Fibroblast of lung (primary cell): ENCODE measurements around the gene FIBP. TPM values are rescaled to one million over a fixed set of nuclear protein-coding genes. Genes with fewer than 3 reads are reported as not detected.

Experiments used
- DNase-seq, 2 donors: peaks; one replicate each; pipeline versions ENCODE4 v3.0.0 to v3.0.0-alpha.2; 2010; ENCODE audit warnings: low read depth in 2 of 2
- H2AFZ ChIP-seq: 2 replicates; pipeline ENCODE4 v1.5.1; 2012; ENCODE audit warnings: low read length, control low read depth, inconsistent platforms
- H3K27ac ChIP-seq: 2 replicates; pipeline ENCODE4 v1.5.1; 2011; ENCODE audit warnings: low read length, control low read depth; ENCODE audit not compliant: insufficient read depth
- H3K27me3 ChIP-seq: 2 replicates; pipeline ENCODE4 v1.5.1; 2011; ENCODE audit warnings: mild to moderate bottlenecking, low read length; ENCODE audit not compliant: control insufficient read depth, insufficient read depth
- H3K36me3 ChIP-seq: 2 replicates; pipeline ENCODE4 v1.5.1; 2011; ENCODE audit warnings: low read length; ENCODE audit not compliant: control insufficient read depth, insufficient read depth
- H3K4me1 ChIP-seq: 2 replicates; pipeline ENCODE4 v1.5.1; 2011; ENCODE audit warnings: low read length; ENCODE audit not compliant: control insufficient read depth, insufficient read depth; ENCODE audit errors: extremely low read depth
- H3K4me2 ChIP-seq: 2 replicates; pipeline ENCODE4 v1.5.1; 2011; ENCODE audit warnings: low read length, control low read depth; ENCODE audit not compliant: insufficient read depth; ENCODE audit errors: extremely low read depth
- H3K4me3 ChIP-seq, 4 experiments: fragments of 200-600 bp in 1 of 4; sonication (generic) in 1 of 4; replicated peaks in 1 of 4; 2 replicates each; pipeline ENCODE4 v1.5.1; 2011 to 2016; ENCODE audit warnings: low read length in 4 of 4, low read depth in 3 of 4, mild to moderate bottlenecking in 3 of 4, control low read depth in 2 of 4, inconsistent platforms in 1 of 4, mixed read lengths in 1 of 4; ENCODE audit not compliant: insufficient read depth in 1 of 4; ENCODE audit errors: control extremely low read depth in 1 of 4
- H3K79me2 ChIP-seq: 2 replicates; pipeline ENCODE4 v1.5.1; 2012; ENCODE audit warnings: mild to moderate bottlenecking, low read length, inconsistent platforms; ENCODE audit not compliant: control insufficient read depth, insufficient read depth
- H3K9ac ChIP-seq: 2 replicates; pipeline ENCODE4 v1.5.1; 2011; ENCODE audit warnings: mild to moderate bottlenecking, low read length, control low read depth; ENCODE audit not compliant: insufficient read depth
- H3K9me3 ChIP-seq: 2 replicates; pipeline ENCODE4 v1.5.1; 2012; ENCODE audit warnings: low read depth, low read length; ENCODE audit not compliant: control insufficient read depth, insufficient read depth
- H4K20me1 ChIP-seq: 2 replicates; pipeline ENCODE4 v1.5.1; 2011; ENCODE audit warnings: low read length; ENCODE audit not compliant: control insufficient read depth, insufficient read depth; ENCODE audit errors: extremely low read depth
- EZH2 ChIP-seq: IDR thresholded peaks from 2 replicates; pipeline ENCODE4 v1.5.1; 2012; ENCODE audit warnings: low read length, control low read depth, mild to moderate bottlenecking; ENCODE audit errors: missing control alignments
- polyA plus RNA-seq, 2 donors: library from polyadenylated mRNA; depleted of rRNA in 1 of 2; stranded (reverse) in 1 of 2; unstranded in 1 of 2; fragments of >200 nt; gene quantifications; 2 replicates each; pipeline ENCODE4 v1.2.1, GENCODE V29; 2011 to 2012; ENCODE audit warnings: missing spikeins in 1 of 2
- total RNA-seq: library from RNA; depleted of rRNA; stranded (reverse); fragments of >200 nt; gene quantifications from 2 replicates; pipeline ENCODE4 v1.2.1, GENCODE V29; 2014
- TF ChIP-seq, protein P1 (sequence below), 2 donors: IDR thresholded peaks in 1 of 2; conservative IDR thresholded peaks in 1 of 2; 1 replicate in 1 of 2; 2 replicates in 1 of 2; pipeline ENCODE4 v1.5.1; 2011 to 2012; ENCODE audit warnings: low read length in 2 of 2, control low read depth in 1 of 2, inconsistent platforms in 1 of 2, low read depth in 1 of 2, mild to moderate bottlenecking in 1 of 2

The FIBP gene
- total and polyA plus RNA-seq, 2 donors (not counting 1 experiment from before 2014, with no cell fraction given), result 81.0 to 168 TPM

DNA sequence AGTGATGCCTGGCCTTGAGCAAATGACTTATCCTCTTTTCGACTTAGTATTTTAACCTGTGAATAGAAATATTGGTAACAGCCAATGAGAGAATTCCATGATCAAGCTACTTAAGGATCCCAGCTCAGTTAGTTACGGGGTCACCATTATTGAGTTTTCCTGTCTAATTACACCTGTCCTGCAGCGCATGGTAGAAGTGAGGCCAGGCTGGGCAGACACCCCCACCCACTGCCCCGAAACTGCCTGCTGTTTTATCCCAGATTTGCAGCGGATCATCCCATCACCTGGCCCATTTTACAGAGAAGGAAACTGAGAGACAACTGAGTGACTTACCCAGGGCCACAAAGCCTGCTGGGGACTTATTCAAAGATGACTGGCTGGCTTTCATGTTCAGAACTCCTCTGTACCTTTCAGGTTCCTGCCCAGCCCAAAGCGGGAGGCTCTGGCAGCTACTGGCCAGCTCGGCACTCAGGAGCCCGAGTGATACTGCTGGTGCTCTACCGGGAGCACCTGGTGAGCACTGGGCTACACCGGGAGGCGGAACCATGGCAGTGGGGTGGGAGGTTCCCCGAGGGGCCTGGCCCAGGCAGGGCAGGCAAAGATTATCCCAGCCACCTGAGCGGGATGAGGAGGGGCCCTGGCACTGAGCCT is 26.6 kb downstream of the FIBP start:
- no peak for DNase-seq
- no peak overlapping the region for H2AFZ ChIP-seq
- no peaks in the 10 kb centered on the region for H4K20me1 ChIP-seq
- H3K27ac ChIP-seq, result peak overlapping the region; percentile 98
- peaks cover 15% of the 10 kb centered on the region for H3K4me1 ChIP-seq
- H3K36me3 ChIP-seq, result peaks cover 38% of the 10 kb centered on the region
- peak overlapping the region; percentile 73 for H3K4me2 ChIP-seq
- H3K9me3 ChIP-seq, result no peaks in the 10 kb centered on the region
- peak overlapping the region; percentile 94 for H3K9ac ChIP-seq
- no peaks in the 10 kb centered on the region for H3K27me3 ChIP-seq
- H3K4me3 ChIP-seq, result peak overlapping the region; percentile 90 to 99 (median 96)
- TF ChIP-seq, protein P1, sequence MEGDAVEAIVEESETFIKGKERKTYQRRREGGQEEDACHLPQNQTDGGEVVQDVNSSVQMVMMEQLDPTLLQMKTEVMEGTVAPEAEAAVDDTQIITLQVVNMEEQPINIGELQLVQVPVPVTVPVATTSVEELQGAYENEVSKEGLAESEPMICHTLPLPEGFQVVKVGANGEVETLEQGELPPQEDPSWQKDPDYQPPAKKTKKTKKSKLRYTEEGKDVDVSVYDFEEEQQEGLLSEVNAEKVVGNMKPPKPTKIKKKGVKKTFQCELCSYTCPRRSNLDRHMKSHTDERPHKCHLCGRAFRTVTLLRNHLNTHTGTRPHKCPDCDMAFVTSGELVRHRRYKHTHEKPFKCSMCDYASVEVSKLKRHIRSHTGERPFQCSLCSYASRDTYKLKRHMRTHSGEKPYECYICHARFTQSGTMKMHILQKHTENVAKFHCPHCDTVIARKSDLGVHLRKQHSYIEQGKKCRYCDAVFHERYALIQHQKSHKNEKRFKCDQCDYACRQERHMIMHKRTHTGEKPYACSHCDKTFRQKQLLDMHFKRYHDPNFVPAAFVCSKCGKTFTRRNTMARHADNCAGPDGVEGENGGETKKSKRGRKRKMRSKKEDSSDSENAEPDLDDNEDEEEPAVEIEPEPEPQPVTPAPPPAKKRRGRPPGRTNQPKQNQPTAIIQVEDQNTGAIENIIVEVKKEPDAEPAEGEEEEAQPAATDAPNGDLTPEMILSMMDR (conservative IDR thresholded peaks at IDR 0.05 in 1 of 2, IDR thresholded peaks at IDR 0.05 in 1 of 2; ENCODE audit: low read depth in 1 of 2, low read length in 2 of 2), result no peak
- no peak for TF ChIP-seq EZH2
- peaks cover 45% of the 10 kb centered on the region for H3K79me2 ChIP-seq

DNA sequence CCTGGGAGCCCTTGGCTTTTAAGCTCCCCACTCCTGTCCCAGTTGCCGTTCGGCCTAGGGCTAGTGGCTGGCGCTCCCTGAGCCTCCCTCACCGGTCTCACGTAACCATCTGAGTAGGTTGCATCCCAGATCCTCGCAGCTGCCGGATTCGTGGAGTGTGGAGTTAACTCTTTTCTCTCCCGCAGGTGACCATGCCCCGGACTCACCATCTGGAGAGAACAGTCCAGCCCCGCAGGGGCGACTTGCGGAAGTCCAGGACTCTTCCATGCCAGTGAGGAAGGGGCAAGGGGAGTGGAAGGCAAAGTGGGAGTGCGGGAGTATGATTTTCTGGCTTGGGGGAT is 27.1 kb downstream of the FIBP start:
- peaks cover 51% of the 10 kb centered on the region for H3K79me2 ChIP-seq
- peak in 1 of 2 donors; percentile 12 for DNase-seq
- H3K4me2 ChIP-seq, result peak overlapping the region; percentile 73
- H3K4me3 ChIP-seq, result peak overlapping the region; percentile 90 to 99 (median 96)
- H3K36me3 ChIP-seq, result peaks cover 39% of the 10 kb centered on the region
- peaks cover 19% of the 10 kb centered on the region for H3K4me1 ChIP-seq
- peaks cover 4% of the 10 kb centered on the region for H4K20me1 ChIP-seq
- H3K9me3 ChIP-seq, result no peaks in the 10 kb centered on the region
- TF ChIP-seq, protein P1 (conservative IDR thresholded peaks at IDR 0.05 in 1 of 2, IDR thresholded peaks at IDR 0.05 in 1 of 2; ENCODE audit: low read depth in 1 of 2, low read length in 2 of 2), result no peak
- TF ChIP-seq EZH2, result no peak
- H3K27me3 ChIP-seq, result no peaks in the 10 kb centered on the region
- no peak overlapping the region for H2AFZ ChIP-seq
- peak overlapping the region; percentile 94 for H3K9ac ChIP-seq
- peak overlapping the region; percentile 98 for H3K27ac ChIP-seq

- Histone ChIP-seq H3K4me2 (peak within 1 kb of the TSS; percentile 98), H3K27me3 (no peaks in the 10 kb centered on the region), H3K9me3 (no peaks in the 10 kb centered on the region), H4K20me1 (peaks cover 6% of the 10 kb centered on the region), H3K9ac (peak within 1 kb of the TSS; percentile 94), H2AFZ (no peak within 1 kb of the TSS), H3K27ac (peak within 1 kb of the TSS; percentile 98), H3K4me1 (peaks cover 25% of the 10 kb centered on the region), H3K4me3 (peak within 1 kb of the TSS; percentile 90 to 99 (median 96)), H3K79me2 (peaks cover 57% of the 10 kb centered on the region), H3K36me3 (peaks cover 44% of the 10 kb centered on the region)
- TF ChIP-seq EZH2, result no peak
- TF ChIP-seq, protein P1 (conservative IDR thresholded peaks at IDR 0.05 in 1 of 2, IDR thresholded peaks at IDR 0.05 in 1 of 2; ENCODE audit: low read depth in 1 of 2, low read length in 2 of 2), result peak; percentile 59 to 70
- DNase-seq, result peak; percentile 98 to 99
Observed at GRCh38 chr11:65860278-65861164, 27.8 kb downstream of the FIBP start, which contains the start of gene MUS81. MUS81 (plus strand) TSS chr11:65860433; CDS start chr11:65860754, 321 bp downstream.
